Measurements from ENCODE around the gene ZC3HAV1L.
"Not testable (repeated sequence)": the region's sequence is repeated elsewhere in the genome, so short reads cannot be mapped to it uniquely, and the experiment has no call there.

Gene ZC3HAV1L

DNA sequence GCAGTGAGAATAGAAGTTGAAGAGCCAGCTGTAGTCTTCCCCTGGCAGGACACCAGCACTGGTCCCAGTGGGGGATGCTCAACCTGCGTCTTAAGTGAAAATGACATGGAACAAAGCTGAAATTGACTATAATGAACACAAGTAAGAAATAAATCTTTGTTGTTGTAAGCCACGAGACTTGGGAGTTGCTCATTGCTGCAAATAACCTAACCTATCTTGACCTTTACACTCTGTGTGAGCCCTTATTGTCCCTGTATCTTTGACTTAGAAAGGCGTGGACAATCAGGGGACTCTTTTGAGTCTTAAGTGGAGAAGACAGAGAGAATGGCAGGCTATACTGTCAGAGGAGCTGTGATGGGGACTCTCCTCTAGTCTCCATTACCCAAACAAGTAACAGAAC, 16.9 kb downstream of the ZC3HAV1L start:
- no peak for DNase-seq (ENCODE audit: low read depth in 1 of 2, low spot score in 1 of 2)

DNA sequence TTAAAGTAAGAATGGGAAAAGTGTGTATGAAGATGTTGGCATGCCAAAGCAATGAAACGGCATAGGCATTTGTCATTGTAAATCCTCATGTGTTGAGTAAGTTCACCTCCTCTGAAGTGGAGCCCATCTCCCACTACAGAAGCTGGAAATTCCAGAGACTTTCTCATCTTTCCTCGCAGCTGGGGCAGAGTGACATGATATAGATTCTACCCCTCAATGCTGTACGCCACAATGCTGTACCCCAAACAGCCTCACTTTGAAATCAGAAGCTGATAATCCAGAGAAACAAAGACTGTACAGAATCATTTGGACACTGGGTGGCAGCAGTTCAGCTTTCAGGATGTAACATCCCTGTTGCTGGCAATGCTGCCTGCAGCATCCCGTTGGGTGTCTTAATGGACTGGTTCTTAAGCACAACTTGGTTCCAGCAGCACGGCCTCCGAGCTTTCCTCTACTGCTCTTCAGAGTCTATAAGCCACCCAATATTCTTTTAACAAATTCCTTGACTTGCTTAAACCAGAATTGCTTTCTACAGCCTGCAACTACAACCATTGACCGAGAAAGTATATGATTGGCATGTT, 18.8 kb downstream of the ZC3HAV1L start:
- DNase-seq (ENCODE audit: low read depth in 1 of 2, low spot score in 1 of 2): peak; percentile 24 to 56

DNA sequence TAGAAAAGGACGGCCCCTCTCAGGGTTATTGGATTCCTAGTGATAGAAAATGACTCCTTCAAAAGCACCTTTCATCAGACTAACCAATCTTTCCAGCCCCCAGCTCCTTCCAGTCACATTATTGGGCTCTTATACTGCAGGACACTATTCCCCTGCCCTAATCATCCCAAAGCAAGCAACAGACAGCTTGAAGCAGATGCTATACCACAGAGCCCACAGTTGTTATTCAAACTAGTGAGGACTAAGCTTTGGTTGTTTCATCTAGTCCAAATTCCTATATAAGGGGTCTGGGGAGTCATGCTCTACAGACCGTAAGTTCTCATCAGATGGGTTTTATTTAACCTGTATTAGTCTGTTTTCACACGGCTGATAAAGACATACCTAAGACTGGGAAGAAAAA, 24.5 kb downstream of the ZC3HAV1L start:
- DNase-seq (ENCODE audit: low read depth in 1 of 2, low spot score in 1 of 2): no peak

DNA sequence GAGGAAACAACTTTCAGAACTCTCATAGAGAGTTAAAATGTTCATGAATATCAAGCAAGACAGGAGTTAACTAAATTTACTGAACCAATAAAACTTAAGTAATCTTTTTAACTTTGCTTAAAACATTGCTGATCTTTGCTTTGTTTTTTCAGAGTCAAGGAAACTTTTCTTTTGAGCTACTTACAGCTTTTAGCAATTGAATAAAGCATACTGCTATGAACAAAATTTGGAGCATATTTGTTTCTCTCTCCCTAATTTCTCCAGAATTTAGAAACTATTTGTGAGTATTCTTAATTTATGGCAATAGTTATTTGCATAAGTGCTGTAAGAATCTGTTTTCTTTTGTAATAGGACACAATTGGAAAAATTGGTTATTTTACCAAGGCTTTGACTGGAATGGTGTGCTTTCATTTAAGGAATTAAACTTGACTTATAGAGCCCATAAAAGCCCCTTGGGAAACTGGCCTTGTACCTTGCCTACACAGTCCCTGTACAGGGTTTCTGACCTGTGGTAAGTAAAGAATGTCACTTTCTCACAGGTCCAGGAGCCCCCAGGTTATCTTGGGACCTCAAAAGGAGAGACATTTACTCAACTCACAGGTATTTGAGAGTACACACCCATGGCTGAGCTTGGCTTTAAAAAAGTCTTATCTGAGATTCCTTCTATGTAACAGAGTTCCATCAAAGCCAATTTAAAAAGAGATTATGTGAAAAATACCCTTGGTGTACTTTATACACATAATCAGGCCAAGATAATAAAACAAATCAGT, 31.3 kb downstream of the ZC3HAV1L start:
- no peak for DNase-seq (ENCODE audit: low read depth in 1 of 2, low spot score in 1 of 2)

DNA sequence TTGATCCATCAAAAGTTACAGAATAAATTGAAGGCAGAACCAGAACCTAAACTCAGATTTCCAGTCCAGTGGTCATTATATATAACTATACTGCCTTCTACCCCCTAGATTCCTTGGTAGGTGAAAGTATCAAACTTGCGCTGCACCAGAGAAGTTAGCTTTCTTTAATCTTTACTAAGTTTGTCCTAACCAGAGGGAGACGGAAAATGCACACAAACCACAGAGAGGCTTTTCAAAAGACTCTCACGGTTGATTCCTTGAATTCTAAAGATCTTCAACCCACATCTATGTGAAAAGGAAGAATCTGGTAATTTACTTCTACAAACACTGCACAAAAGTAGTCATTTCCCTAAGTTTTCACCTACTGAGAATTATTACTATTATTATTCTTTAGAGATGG, 36.4 kb downstream of the ZC3HAV1L start:
- DNase-seq (ENCODE audit: low read depth in 1 of 2, low spot score in 1 of 2): no peak

DNA sequence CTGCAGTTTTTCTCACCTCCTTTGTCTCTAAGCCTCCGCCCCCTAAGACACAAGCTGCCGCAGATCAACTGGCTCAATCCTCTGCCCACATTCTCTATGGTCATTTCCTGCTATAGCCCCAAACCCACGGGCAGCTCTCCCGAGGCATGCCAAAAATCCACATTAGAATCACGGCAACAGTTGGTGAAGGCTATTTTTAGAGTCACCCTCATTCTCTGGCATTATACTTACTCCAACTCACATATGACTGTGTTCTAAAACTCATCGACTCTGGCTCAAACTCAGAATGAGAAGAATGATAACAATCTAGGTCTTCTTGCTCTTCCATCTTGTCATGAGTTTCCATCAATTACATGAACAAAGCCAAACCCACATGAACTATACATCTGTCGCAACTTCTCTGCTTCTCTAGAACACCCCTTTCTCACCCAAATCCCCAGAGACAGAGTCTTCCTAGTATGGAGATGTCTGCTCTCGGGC, 43.8 kb downstream of the ZC3HAV1L start:
- no peak for DNase-seq (ENCODE audit: low read depth in 1 of 2, low spot score in 1 of 2)

DNA sequence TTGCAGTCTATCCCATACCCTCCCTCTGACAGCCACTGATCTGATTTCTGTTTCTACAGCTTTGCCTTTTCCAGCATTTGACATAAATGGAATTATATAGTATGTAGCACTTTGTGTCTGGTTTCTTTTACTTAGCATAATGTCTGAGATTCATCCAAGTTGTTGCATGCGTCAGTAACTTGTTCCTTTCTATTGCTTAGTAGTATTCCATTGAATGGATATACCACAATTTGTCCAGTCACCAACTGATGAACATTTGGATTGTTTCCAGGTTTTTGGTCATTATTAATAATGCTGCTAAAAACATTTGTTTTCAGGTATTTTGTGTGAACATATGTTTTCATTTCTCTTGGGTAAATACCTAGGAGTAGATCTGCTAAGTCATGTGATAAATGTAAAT, 48.2 kb downstream of the ZC3HAV1L start:
- no peak for DNase-seq (ENCODE audit: low read depth in 1 of 2, low spot score in 1 of 2)

DNA sequence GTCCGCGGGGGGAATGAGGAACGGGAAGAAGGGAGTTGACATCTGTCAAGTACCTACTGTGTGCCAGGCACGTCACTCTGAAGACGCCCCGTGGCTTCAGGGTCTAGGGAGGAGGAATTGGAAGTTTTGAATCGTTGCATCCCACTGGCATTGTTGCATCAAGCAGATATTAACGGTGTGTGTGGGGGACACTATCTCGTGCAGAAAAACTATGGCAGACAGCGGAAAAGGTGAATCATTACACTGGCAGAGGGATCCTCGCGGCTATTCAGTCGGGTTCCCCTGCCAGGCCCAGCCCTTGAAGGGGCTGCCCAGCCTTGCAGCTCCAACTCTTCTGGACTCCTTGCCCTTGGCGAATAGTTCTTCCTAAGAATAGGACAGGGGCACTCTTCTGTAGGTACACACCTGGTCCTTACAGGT, 53.6 kb downstream of the ZC3HAV1L start:
- DNase-seq (ENCODE audit: low read depth in 1 of 2, low spot score in 1 of 2): no peak

DNA sequence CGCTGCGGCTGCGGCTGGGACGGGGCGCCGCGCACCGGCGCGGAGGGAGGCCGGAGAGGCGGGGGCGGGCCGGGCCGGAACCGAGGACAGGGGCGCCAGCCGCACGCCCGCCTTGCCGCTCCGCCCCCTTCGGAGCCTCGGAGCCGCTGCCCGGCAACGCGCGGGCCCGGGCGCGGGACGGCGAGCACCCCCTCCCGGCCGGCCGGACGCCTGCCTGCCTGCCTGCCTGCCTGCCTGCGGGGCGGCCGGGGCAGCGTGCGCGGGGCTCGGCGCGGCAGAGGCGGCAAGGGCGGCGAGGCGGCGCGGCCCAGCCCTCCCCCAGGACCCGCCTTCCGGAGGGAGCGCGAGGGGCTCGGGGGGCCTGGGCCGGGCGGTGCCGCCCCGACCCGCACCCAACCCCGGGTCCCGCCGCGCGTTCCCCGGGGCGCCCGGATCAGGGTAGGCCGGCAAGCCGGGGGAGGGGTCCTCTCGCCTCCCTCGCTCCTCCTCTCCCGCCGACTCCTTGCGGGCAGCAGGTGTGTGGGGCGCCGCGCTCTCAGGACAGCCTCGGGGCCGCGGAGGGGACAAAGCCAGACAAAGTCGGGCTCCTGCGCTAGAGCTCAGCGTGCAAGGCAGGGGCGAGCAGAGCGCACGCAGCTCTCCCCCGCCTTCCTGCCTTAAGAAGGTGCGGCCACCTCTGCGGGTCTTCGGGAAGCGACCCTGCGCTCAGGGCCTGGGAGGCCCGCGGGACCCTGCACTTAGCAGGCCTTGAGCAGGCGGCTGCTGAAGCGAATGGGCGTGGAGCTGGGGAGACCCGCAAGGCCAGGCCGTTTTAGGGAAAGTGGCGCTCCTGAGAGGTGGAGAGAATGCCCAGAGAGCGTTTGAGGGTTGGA, 54.3 kb downstream of the ZC3HAV1L start, which contains the start of gene KIAA1549:
Gene KIAA1549, minus strand, starts transcription at position 58 of the 872 bp plus-strand sequence. CDS start 120 bp downstream, outside the sequence.
- DNase-seq (ENCODE audit: low read depth in 1 of 2, low spot score in 1 of 2): peak in 1 of 2 donors; percentile 19

DNA sequence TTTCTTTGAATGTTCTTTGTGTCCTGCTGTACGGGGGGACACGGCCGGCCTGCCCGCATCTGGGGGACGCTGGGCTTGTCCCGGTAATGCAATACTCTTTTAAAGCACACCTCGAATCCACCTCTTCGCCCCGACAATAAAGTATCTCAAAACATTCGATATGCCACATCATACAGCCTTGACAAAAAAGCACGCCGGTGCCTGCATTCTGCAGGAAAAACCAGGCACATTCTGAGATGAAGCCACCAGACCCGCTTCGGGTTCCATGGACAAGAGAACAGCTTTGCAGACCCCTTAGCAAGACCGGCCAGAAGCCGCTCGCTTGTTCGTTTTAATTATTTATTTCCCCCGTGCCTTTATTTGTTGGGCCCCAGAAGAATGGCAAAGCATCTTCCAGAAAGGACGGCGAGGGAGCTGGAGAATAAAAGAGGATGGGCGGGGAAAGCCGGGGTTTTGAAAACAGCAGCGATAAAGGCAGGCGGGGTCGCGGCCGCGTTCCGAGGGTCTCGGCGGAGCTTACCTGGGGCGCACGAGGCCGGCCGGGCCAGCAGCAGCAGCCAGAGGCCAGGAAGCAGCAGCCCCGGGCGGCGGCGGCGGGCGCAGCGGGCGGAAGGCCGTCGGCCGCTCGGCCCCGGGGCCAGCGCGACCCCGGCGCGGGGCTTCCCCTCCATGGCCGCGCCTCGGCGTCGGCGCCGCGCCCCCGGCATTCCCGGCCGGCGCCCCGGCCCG, 55.1 kb downstream of the ZC3HAV1L start:
- DNase-seq (ENCODE audit: low read depth in 1 of 2, low spot score in 1 of 2): no peak

DNA sequence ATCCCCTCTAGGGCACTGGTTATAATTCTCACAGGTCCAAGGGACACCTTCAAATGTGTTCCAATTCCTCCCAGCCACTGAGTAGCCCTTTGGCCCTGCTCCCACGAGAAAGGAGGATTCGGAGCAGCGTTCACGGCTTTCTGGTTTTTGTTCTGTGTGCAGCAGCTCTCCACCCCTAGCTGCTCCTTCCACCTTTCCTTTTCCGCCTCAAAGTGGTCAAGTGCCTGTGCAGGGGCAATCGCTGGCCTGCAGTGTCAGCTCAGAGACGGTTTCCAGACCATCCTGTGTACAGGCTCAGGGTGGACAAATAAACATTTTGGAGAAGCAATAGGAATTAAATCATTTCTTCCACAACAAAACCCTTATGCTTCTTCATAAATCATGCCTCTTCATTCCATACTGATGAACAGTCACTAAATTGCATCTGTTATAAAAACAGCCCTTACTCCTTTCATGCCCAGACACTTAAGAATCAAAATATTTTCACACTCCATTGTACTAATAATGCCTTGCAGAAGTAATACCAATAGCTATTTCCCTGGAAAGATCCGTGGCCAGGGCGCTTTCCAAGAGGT, 55.8 kb downstream of the ZC3HAV1L start:
- no peak for DNase-seq (ENCODE audit: low read depth in 1 of 2, low spot score in 1 of 2)

DNA sequence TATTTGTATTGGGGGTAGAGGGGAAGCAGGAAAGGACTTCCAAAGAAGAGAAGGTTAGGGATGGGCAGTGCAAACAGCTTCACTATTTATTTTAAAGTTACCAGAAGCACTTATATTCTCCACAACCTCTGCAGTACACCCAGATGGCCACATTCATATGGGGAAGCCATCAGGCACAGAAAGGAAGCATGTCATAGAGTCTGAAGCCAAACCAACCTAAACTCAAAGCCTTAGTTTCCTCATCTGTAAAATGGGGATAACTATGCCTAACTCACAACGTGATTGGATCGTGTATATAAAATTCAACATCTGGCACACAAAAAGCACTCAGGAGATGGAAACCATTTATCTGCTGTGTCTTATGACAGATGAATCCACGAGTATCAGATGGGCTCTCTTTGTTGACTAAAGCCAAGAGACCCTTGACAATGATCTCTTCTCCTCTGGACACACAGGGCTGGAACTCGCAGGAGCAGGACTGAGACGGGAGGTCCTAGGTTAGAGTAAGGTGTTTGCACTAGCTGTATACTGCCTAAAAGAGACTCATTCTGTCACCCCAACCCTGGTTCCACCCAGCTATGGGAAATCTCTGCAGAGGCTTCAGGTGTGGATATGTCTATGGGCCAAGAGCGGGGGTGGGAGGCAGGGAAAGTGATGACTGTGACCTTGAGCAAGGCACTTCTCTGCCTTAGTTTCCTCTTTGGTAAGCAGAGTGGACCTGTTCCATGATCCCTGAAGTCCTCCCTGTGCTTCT, 56.4 kb downstream of the ZC3HAV1L start:
- no peak for DNase-seq (ENCODE audit: low read depth in 1 of 2, low spot score in 1 of 2)

DNA sequence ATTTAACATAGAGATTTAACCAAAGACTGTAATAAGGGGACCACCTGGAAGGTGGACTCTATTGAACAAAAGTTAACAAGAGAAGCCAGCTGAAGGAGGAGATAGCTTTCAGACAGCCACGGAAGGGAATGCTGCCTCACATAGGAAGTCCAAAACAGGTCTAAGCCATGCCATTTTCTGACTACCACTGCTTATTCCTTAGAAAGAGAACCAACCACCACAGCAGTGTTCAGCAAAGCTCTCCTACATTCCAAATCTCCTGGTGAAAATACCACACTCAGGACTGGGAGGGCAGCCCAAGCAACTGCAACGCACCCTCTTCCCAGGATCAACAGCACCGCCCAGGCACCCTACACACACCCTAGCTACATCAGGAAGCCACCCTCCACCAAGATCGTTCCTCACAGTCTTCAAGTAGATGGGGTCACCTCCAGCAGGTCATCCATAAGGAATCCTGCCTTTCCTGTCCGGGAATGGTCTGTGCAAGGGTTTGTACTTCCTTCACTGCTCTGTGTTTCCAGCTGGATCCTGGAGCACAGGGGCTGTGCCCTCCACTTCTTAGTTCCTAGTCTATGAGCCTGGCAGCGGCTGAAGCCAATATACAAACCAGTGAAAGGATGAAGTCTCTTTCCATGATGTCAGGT, 57.2 kb downstream of the ZC3HAV1L start:
- no peak for DNase-seq (ENCODE audit: low read depth in 1 of 2, low spot score in 1 of 2)

DNA sequence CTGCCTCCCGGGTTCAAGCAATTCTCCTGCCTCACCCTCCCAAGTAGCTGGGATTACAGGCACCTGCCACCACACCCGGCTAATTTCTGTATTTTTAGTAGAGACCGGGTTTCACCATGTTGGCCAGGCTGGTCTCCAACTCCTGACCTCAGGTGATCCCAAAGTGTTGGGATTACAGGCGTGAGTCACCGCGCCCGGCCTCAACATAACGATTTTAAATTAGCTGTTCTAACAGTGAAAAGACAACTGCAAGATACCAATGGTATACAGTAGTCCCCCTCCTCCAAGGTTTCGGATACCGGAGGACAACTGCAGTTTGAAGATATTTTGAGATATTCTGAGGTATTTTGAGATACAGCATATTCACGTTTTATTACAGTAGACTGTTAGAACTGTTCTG, 59.7 kb downstream of the ZC3HAV1L start:
- not testable (repeated sequence) for DNase-seq (ENCODE audit: low read depth in 1 of 2, low spot score in 1 of 2)

Measured in activated CD4-positive, alpha-beta T cell treated with anti-CD3 and anti-CD28 coated beads, Interleukin-2, amount 50 U/mL, for 24 hours (primary cell).